Lung microvascular endothelial cell (primary cell): Measurements from ENCODE around the gene GNB1L. TPM values are rescaled to one million over a fixed set of nuclear protein-coding genes. Genes with fewer than 3 reads are reported as not detected.

ENCODE experiments used
- DNase-seq, 2 donors: peaks; one replicate each; pipeline versions ENCODE4 v3.0.0 to v3.0.0-alpha.2; 2010; ENCODE audit warnings: low read depth in 2 of 2
- total RNA-seq: library from RNA; depleted of rRNA; stranded (reverse); fragments of >200 nt; gene quantifications from 2 replicates; pipeline ENCODE4 v1.2.1, GENCODE V29; 2014

GNB1L gene
- total RNA-seq, 1 donor from 2014 or later: 4.4 TPM

GRCh38 chr22:19876314-19876940 is 21.8 kb upstream of the GNB1L start:
- DNase-seq: peak in 1 of 2 donors; percentile 68

GRCh38 chr22:19875531-19876313 is 21.0 kb upstream of the GNB1L start:
- DNase-seq: peak in 1 of 2 donors; percentile 76

GRCh38 chr22:19875061-19875530 is 20.4 kb upstream of the GNB1L start:
- no peak for DNase-seq

- peak; percentile 34 to 57 for DNase-seq
Measured at GRCh38 chr22:19874307-19875060, 19.8 kb upstream of the GNB1L start.

- DNase-seq: no peak
Measured at GRCh38 chr22:19873960-19874306, 19.3 kb upstream of the GNB1L start.

- DNase-seq: peak in 1 of 2 donors; percentile 0
Measured at GRCh38 chr22:19873138-19873959, 18.7 kb upstream of the GNB1L start.

GRCh38 chr22:19872779-19873137 is 18.1 kb upstream of the GNB1L start:
- peak in 1 of 2 donors; percentile 1 for DNase-seq

GRCh38 chr22:19871845-19872778 is 17.4 kb upstream of the GNB1L start:
- DNase-seq: no peak

GRCh38 chr22:19871023-19871844 is 16.6 kb upstream of the GNB1L start:
- DNase-seq: no peak

GRCh38 chr22:19870153-19871022 is 15.7 kb upstream of the GNB1L start:
- no peak for DNase-seq

- DNase-seq: no peak
Measured at GRCh38 chr22:19869497-19870152, 15.0 kb upstream of the GNB1L start.

- DNase-seq: peak in 1 of 2 donors; percentile 1
Measured at GRCh38 chr22:19868773-19869471, 14.2 kb upstream of the GNB1L start.

GRCh38 chr22:19868333-19868732 is 13.7 kb upstream of the GNB1L start:
- DNase-seq: no peak

GRCh38 chr22:19867617-19868016 is 12.9 kb upstream of the GNB1L start:
- no peak for DNase-seq

- DNase-seq: no peak
Measured at GRCh38 chr22:19866665-19867009, 12.0 kb upstream of the GNB1L start.

- no peak for DNase-seq
Measured at GRCh38 chr22:19865141-19865829, 10.6 kb upstream of the GNB1L start.
